ENCODE measurements around the gene SNRNP70.
A peak's percentile ranks its signal among the peaks of the same experiment; 100 is the strongest.

SNRNP70 gene

GRCh38 chr19:49155005-49155819 is 70.0 kb downstream of the SNRNP70 start, which contains the start of gene HRC:
Gene HRC, minus strand, starts transcription at chr19:49155396. Its CDS starts 159 bp downstream, at chr19:49155237.
- no peak within 1 kb of the TSS for H3K4me3 Mint-ChIP-seq
- H3K4me1 Mint-ChIP-seq, result peaks cover 13% of the 10 kb centered on the region
- H3K27me3 Mint-ChIP-seq, result peaks cover 54% of the 10 kb centered on the region
- no peak within 1 kb of the TSS for H3K27ac Mint-ChIP-seq
- no peaks in the 10 kb centered on the region for H3K36me3 Mint-ChIP-seq
- peaks cover 11% of the 10 kb centered on the region for H3K9me3 Mint-ChIP-seq

GRCh38 chr19:49155820-49156346 is 70.6 kb downstream of the SNRNP70 start:
- H3K4me3 Mint-ChIP-seq, result no peak overlapping the region
- no peaks in the 10 kb centered on the region for H3K36me3 Mint-ChIP-seq
- H3K27ac Mint-ChIP-seq, result no peak overlapping the region
- peaks cover 60% of the 10 kb centered on the region for H3K27me3 Mint-ChIP-seq
- peaks cover 13% of the 10 kb centered on the region for H3K4me1 Mint-ChIP-seq
- H3K9me3 Mint-ChIP-seq, result peaks cover 11% of the 10 kb centered on the region

- Mint-ChIP-seq H3K4me1 (peaks cover 6% of the 10 kb centered on the region), H3K27ac (no peak within 1 kb of the TSS), H3K36me3 (no peaks in the 10 kb centered on the region), H3K27me3 (peaks cover 52% of the 10 kb centered on the region), H3K4me3 (peak within 1 kb of the TSS; percentile 34), H3K9me3 (peaks cover 11% of the 10 kb centered on the region)
These were observed 72.4 kb downstream of the SNRNP70 start, which contains the start of gene TRPM4 for GRCh38 chr19:49157445-49158224. Gene TRPM4, plus strand, starts transcription at chr19:49157792. Its CDS starts 75 bp downstream, at chr19:49157867.

Data from activated naive CD4-positive, alpha-beta T cell treated with anti-CD3 and anti-CD28 coated beads, Interleukin-2, amount 50 U/mL, for 24 hours (primary cell).